ENCODE measurements around the gene HDAC8. TPM values are rescaled to one million over a fixed set of nuclear protein-coding genes. Genes with fewer than 3 reads are reported as not detected.

Gene HDAC8
- total RNA-seq, 1 experiment from 2014 or later, result 21.4 TPM

DNA sequence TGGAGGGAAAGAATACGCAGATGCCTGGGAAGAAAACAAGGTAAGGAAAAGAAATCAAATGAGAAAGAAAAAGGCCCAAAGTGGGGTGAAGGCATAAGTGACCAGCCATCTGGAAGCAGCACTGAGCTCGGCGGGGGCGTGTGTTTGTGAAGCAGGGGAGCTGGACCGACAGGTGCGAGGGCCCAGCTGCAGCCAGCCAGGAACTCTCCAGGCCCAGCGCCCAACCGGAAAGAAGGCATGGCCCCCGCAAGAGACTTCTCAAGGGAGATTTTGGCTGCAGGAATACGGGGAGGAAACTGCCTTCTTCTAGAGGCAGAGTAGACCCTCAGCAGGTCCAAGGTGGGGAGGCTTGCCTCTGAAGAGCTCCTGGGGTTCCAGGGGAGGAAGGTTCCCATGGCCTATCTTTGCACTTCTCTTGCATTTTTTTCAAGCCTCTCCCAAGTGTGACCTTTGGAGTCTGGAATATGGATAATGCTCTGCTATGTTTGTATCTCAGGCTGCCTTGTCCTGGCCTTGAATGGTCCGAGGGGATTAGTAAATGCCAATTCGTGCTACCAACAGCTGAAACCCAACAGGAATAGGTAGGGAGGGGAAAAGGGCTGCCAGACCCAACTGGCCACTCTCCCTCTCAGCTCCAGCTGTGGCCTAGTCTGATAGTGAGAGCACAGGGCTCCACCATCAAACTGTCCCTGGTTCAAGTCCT is 256.1 kb downstream of the HDAC8 start:
- H3K56ac ChIP-seq (ENCODE audit: insufficient read length, low read depth, low read length), result no peak overlapping the region
- peaks cover 20% of the 10 kb centered on the region for H3K27me3 Mint-ChIP-seq (ENCODE audit: low read depth)
- no peak overlapping the region for H3K4me2 ChIP-seq (ENCODE audit: insufficient read depth, insufficient read length, low read length)
- no peak overlapping the region for H3K18ac ChIP-seq (ENCODE audit: insufficient read length, low read depth, low read length)
- no peak overlapping the region for H3K14ac ChIP-seq (ENCODE audit: insufficient read depth, low read length)
- no peaks in the 10 kb centered on the region; the same call in 1 of the 2 replicates for H3K4me1 ChIP-seq (ENCODE audit: insufficient read depth, low read length)
- TF ChIP-seq, protein P1, sequence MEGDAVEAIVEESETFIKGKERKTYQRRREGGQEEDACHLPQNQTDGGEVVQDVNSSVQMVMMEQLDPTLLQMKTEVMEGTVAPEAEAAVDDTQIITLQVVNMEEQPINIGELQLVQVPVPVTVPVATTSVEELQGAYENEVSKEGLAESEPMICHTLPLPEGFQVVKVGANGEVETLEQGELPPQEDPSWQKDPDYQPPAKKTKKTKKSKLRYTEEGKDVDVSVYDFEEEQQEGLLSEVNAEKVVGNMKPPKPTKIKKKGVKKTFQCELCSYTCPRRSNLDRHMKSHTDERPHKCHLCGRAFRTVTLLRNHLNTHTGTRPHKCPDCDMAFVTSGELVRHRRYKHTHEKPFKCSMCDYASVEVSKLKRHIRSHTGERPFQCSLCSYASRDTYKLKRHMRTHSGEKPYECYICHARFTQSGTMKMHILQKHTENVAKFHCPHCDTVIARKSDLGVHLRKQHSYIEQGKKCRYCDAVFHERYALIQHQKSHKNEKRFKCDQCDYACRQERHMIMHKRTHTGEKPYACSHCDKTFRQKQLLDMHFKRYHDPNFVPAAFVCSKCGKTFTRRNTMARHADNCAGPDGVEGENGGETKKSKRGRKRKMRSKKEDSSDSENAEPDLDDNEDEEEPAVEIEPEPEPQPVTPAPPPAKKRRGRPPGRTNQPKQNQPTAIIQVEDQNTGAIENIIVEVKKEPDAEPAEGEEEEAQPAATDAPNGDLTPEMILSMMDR (conservative IDR thresholded peaks at IDR 0.05), result no peak
- no peak overlapping the region for H4K8ac ChIP-seq (replicated peaks; ENCODE audit: insufficient read length, low read depth, low read length)
- no peak overlapping the region for H2BK120ac ChIP-seq (ENCODE audit: low read depth, low read length, poor library complexity, severe bottlenecking)
- peaks cover 8 to 24% of the 10 kb centered on the region in 2 experiments for H3K4me1 Mint-ChIP-seq
- H3K23me2 ChIP-seq (ENCODE audit: insufficient read length, low read depth, low read length, poor library complexity, severe bottlenecking), result peaks cover 4% of the 10 kb centered on the region
- no peak overlapping the region for H4K91ac ChIP-seq (ENCODE audit: insufficient read length, low read depth, low read length)
- DNase-seq, result no peak
- peaks cover 22% of the 10 kb centered on the region for H3K9me3 ChIP-seq (ENCODE audit: control insufficient read depth, low read depth, low read length)
- H2BK12ac ChIP-seq (ENCODE audit: insufficient read length, low read depth, low read length), result no peak overlapping the region
- H3K4me3 Mint-ChIP-seq, result no peak overlapping the region
- H3K79me1 ChIP-seq (ENCODE audit: insufficient read depth, low read depth, low read length, poor library complexity, severe bottlenecking), result no peaks in the 10 kb centered on the region
- no peak overlapping the region for H2AFZ ChIP-seq (ENCODE audit: low read length)
- H3K4ac ChIP-seq (ENCODE audit: low read depth, low read length), result no peak overlapping the region
- H3K9me3 Mint-ChIP-seq, result peaks cover 66 to 84% of the 10 kb centered on the region in 2 experiments
- H2BK20ac ChIP-seq (ENCODE audit: low read depth, low read length, poor library complexity, severe bottlenecking), result no peak overlapping the region
- no peak overlapping the region for H4K5ac ChIP-seq (ENCODE audit: insufficient read length, low read depth, low read length)
- H3K27me3 ChIP-seq (ENCODE audit: insufficient read depth, low read length), result no peaks in the 10 kb centered on the region
- no peak overlapping the region for H3K27ac ChIP-seq (ENCODE audit: insufficient read length, low read depth, low read length)
- no peak overlapping the region for H3T11ph ChIP-seq (ENCODE audit: low read length)
- no peak overlapping the region for H3K27ac Mint-ChIP-seq
- H3K9ac ChIP-seq (ENCODE audit: extremely low read depth, insufficient read length, low read length), result no peak overlapping the region
- no CpG with 5 or more reads among the region's 12 CpGs for WGBS (ENCODE audit: extremely low coverage, insufficient read length, low lambda C conversion rate)
- H2BK15ac ChIP-seq (ENCODE audit: low read depth, low read length), result no peak overlapping the region
- H3K23ac ChIP-seq (ENCODE audit: insufficient read length, low read depth, low read length), result no peak overlapping the region
- H2BK5ac ChIP-seq (ENCODE audit: insufficient read length, low read length), result no peak overlapping the region
- H3K36me3 Mint-ChIP-seq (ENCODE audit: insufficient read depth in 1 of 3, low read depth in 3 of 3), result peaks cover 0 to 6% (median 5%) of the 10 kb centered on the region in 3 experiments; a peak in 2 of 7 replicates
- H4K20me1 ChIP-seq (ENCODE audit: control insufficient read depth, insufficient read depth, insufficient read length), result peaks cover 2% of the 10 kb centered on the region
- no peaks in the 10 kb centered on the region for H3K79me2 ChIP-seq (ENCODE audit: insufficient read depth, low read length)
- H2AK5ac ChIP-seq (ENCODE audit: insufficient read length, low read length), result no peak overlapping the region
